Transverse colon (tissue), 4 donors: Measurements from ENCODE around the gene MYADML2. TPM values are rescaled to one million over a fixed set of nuclear protein-coding genes. Genes with fewer than 3 reads are reported as not detected.

ENCODE experiments used
- DNase-seq: peaks from one replicate; pipeline ENCODE4 v3.0.0-alpha.2; 2019
- H3K27ac ChIP-seq, 4 donors: fragments of 200-600 bp; sonication (generic); 2 replicates each; pipeline ENCODE4 v1.5.1; 2016 to 2018; ENCODE audit warnings: inconsistent platforms in 4 of 4
- H3K27me3 ChIP-seq: fragments of 200-600 bp; sonication (generic); 2 replicates; pipeline ENCODE4 v1.5.1; 2017; ENCODE audit warnings: inconsistent platforms
- H3K36me3 ChIP-seq, 4 donors: fragments of 200-600 bp; sonication (generic); 2 replicates each; pipeline ENCODE4 v1.5.1; 2017 to 2019; ENCODE audit warnings: inconsistent platforms in 4 of 4
- H3K4me1 ChIP-seq, 4 donors: fragments of 200-600 bp; sonication (generic); 2 replicates each; pipeline ENCODE4 v1.5.1; 2017 to 2020; ENCODE audit warnings: inconsistent platforms in 4 of 4
- H3K4me3 ChIP-seq, 4 donors: fragments of 200-600 bp; sonication (generic); 1 replicate in 1 of 4; 2 replicates in 3 of 4; pipeline versions ENCODE4 v1.5.1 to v1.6.1; 2017 to 2019; ENCODE audit warnings: inconsistent platforms in 4 of 4
- H3K9me3 ChIP-seq, 2 donors: fragments of 200-600 bp; sonication (generic); 2 replicates each; pipeline ENCODE4 v1.5.1; 2017 to 2019; ENCODE audit warnings: inconsistent platforms in 2 of 2
- EP300 ChIP-seq: sonication (generic); formaldehyde crosslinking; IDR thresholded peaks from one replicate; pipeline ENCODE4 v1.6.1; 2017; ENCODE audit warnings: antibody characterized with exemption, low read depth
- POLR2A ChIP-seq: fragments of 450-650 bp; IDR thresholded peaks from one replicate; pipeline ENCODE4 v1.6.1; 2016; ENCODE audit warnings: antibody characterized with exemption, mild to moderate bottlenecking, moderate library complexity
- POLR2AphosphoS5 ChIP-seq, 3 donors: sonication (generic); formaldehyde crosslinking; IDR thresholded peaks; one replicate each; pipeline ENCODE4 v1.6.1; 2016; ENCODE audit warnings: antibody characterized with exemption in 3 of 3
- WGBS, 2 donors: methylation state at CpG; one replicate each; pipeline ENCODE4 v1.1.5; 2018; ENCODE audit warnings: low coverage in 1 of 2; 5-methylcytosine and 5-hydroxymethylcytosine counted together
- in situ Hi-C, 4 donors: fragments of 200-750 bp; cut with MboI; loops; one replicate each; pipeline versions ENCODE4 v1.15.0 to v1.15.1; 2017; ENCODE audit warnings: low sequenced_read_pairs in 3 of 4, low pct_ligation_motif_present in 1 of 4, low pct_unique_long_range_greater_than_20kb in 1 of 4
- intact Hi-C: fragments of 100-400 bp; cut with DNase I; formaldehyde crosslinking; loops from one replicate; pipeline ENCODE4 v1.15.1; 2023; ENCODE audit warnings: low total_unique reads
- total RNA-seq, 4 donors: library from RNA; depleted of rRNA; stranded (reverse); fragments of >200 nt; gene quantifications; one replicate each; pipeline ENCODE4 v1.1.0, GENCODE V29; 2016
- TF ChIP-seq, protein P1 (sequence below), 5 experiments: fragments of 200-600 bp in 3 of 5; fragments of 450-650 bp in 2 of 5; sonication (generic) in 3 of 5; IDR thresholded peaks; 1 replicate in 2 of 5; 2 replicates in 3 of 5; pipeline ENCODE4 v1.5.1; 2016 to 2017; ENCODE audit warnings: antibody characterized with exemption in 5 of 5, inconsistent platforms in 3 of 5, mild to moderate bottlenecking in 2 of 5, moderate library complexity in 1 of 5

The MYADML2 gene
- total RNA-seq, 4 donors from 2014 or later: not detected

DNA sequence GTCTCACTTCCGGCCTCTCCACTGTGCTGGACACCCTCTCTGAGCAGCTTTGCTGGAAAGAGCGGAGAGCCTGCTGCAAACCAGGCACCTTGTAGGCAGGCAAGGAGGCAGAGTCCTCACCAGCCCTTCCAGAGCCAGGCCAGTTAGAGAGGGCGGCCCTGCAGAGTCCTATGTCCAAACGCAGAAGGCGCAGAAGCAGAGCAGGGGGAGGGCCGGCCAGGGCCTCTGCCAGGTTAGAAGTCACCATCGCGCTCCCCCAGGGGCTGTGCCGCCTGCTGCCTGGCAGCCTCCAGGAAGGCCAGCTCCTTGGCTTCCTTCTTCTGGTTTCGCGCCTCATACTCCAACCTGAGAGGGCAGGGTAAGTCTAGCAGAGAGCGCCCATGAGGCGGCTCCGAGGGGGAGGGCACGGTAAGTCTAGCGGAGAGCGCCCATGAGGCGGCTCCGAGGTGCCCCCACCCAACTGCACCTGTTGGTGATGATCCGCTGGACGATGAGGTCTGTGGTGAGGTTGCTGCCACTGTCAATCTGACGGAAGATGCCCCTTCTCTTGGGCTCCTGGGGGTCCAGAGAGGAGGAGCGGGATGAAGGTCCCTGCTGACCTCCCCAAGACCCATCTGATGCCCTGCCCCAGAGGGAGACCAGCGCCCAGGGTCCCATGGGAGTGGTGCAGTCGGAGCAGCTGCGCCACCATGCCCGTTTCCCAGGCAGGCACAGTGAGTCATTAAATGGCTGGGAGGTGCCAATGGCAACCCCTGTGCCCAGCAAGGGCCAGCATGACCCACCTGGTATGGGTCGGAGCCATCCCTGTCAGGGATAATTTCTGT, 42.2 kb downstream of the MYADML2 start:
- intact Hi-C loops (no loop called here), in situ Hi-C loops (no loop called here)
- Histone ChIP-seq H3K36me3 (peaks cover 0 to 4% (median 0%) of the 10 kb centered on the region in 4 donors), H3K27me3 (peaks cover 21% of the 10 kb centered on the region), H3K27ac (no peak overlapping the region), H3K9me3 (no peaks in the 10 kb centered on the region), H3K4me3 (no peak overlapping the region), H3K4me1 (peaks cover 13 to 18% (median 15%) of the 10 kb centered on the region in 4 donors)
- TF ChIP-seq, protein P1, sequence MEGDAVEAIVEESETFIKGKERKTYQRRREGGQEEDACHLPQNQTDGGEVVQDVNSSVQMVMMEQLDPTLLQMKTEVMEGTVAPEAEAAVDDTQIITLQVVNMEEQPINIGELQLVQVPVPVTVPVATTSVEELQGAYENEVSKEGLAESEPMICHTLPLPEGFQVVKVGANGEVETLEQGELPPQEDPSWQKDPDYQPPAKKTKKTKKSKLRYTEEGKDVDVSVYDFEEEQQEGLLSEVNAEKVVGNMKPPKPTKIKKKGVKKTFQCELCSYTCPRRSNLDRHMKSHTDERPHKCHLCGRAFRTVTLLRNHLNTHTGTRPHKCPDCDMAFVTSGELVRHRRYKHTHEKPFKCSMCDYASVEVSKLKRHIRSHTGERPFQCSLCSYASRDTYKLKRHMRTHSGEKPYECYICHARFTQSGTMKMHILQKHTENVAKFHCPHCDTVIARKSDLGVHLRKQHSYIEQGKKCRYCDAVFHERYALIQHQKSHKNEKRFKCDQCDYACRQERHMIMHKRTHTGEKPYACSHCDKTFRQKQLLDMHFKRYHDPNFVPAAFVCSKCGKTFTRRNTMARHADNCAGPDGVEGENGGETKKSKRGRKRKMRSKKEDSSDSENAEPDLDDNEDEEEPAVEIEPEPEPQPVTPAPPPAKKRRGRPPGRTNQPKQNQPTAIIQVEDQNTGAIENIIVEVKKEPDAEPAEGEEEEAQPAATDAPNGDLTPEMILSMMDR (IDR thresholded peaks at IDR 0.05): no peak
- TF ChIP-seq POLR2AphosphoS5 (IDR thresholded peaks at IDR 0.05): no peak
- TF ChIP-seq POLR2A: no peak
- DNase-seq: no peak
- 92% methylated on average over 27 of the region's 28 CpGs; no CpG with 5 or more reads in 1 of the 2 donors for WGBS, 2 donors

DNA sequence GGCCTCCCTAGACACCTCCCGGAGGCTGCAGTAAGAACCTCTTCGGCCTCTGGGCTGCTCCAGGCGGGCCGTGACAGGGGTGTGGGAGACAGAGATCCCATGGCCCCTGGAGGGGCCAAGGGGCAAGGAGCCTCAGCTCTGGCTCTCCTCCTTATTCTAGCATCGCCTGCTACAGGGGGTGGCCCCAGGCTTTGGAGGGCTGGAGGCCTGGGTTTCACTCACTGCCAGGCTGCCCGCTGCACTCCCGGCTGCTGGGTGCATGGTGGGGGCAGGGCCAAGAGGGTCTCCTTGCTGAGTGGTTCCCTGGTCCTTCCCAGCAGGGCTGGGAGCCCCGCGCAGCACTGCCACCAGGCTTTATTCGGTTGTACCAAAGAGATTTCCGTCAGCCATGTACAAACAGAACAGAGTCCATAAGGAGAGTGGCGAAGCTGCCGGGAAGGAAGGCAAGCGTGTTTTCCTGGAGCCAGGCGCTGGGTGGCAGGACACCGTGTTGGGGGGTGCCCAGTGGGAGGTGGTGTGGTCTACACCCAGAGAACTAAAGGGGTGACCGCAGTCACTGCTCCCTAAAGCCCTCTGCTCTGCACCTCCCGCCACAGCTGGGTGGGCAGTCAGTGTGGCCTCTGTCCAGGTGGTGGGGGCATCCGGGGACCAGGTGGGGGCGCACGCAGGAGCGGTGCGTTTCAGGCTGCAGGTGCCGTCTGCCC, 43.0 kb downstream of the MYADML2 start:
- in situ Hi-C loops: no loop called here
- Histone ChIP-seq H3K36me3 (peaks cover 0 to 5% (median 0%) of the 10 kb centered on the region in 4 donors), H3K27ac (no peak overlapping the region), H3K4me1 (peaks cover 10 to 17% (median 13%) of the 10 kb centered on the region in 4 donors), H3K9me3 (no peaks in the 10 kb centered on the region), H3K4me3 (no peak overlapping the region), H3K27me3 (peaks cover 21% of the 10 kb centered on the region)
- TF ChIP-seq POLR2A (no peak), EP300 (no peak), POLR2AphosphoS5 (IDR thresholded peaks at IDR 0.05) (no peak)
- TF ChIP-seq, protein P1 (IDR thresholded peaks at IDR 0.05): no peak
- 96% methylated on average over 22 of the region's 24 CpGs; no CpG with 5 or more reads in 1 of the 2 donors for WGBS, 2 donors
- no peak for DNase-seq
- intact Hi-C loops: no loop called here

DNA sequence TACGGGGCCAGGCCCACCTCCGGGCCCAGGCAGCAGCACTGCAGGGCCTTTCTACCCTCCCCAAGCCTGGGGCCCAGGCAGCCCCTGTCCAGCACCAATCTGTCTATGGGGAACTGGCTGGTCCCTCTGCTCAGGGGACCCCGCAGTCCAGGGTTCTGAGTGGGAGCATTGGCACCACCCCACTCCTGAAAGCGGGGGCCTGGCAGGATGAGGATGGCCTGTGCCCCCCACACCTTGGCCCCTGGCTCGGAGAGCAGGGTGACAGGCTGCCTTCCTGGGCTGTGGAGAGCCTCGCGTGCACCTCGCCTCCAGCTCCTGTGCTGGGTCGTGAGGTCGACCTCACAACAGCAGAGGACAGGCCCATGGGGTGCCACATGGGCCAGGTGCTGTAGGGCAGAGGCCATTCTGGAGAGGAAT, 43.6 kb downstream of the MYADML2 start:
- no peaks in the 10 kb centered on the region for H3K9me3 ChIP-seq
- DNase-seq: no peak
- H3K36me3 ChIP-seq: peaks cover 0 to 5% (median 0%) of the 10 kb centered on the region in 4 donors
- intact Hi-C loops (no loop called here), in situ Hi-C loops (no loop called here)
- H3K4me1 ChIP-seq: peaks cover 10 to 17% (median 13%) of the 10 kb centered on the region in 4 donors
- peaks cover 21% of the 10 kb centered on the region for H3K27me3 ChIP-seq
- WGBS, 2 donors: 94% methylated on average over 10 of the region's 10 CpGs; no CpG with 5 or more reads in 1 of the 2 donors
- H3K4me3 ChIP-seq: no peak overlapping the region
- TF ChIP-seq POLR2A (no peak), POLR2AphosphoS5 (IDR thresholded peaks at IDR 0.05) (no peak), EP300 (no peak)
- TF ChIP-seq, protein P1 (IDR thresholded peaks at IDR 0.05): no peak
- H3K27ac ChIP-seq: no peak overlapping the region

DNA sequence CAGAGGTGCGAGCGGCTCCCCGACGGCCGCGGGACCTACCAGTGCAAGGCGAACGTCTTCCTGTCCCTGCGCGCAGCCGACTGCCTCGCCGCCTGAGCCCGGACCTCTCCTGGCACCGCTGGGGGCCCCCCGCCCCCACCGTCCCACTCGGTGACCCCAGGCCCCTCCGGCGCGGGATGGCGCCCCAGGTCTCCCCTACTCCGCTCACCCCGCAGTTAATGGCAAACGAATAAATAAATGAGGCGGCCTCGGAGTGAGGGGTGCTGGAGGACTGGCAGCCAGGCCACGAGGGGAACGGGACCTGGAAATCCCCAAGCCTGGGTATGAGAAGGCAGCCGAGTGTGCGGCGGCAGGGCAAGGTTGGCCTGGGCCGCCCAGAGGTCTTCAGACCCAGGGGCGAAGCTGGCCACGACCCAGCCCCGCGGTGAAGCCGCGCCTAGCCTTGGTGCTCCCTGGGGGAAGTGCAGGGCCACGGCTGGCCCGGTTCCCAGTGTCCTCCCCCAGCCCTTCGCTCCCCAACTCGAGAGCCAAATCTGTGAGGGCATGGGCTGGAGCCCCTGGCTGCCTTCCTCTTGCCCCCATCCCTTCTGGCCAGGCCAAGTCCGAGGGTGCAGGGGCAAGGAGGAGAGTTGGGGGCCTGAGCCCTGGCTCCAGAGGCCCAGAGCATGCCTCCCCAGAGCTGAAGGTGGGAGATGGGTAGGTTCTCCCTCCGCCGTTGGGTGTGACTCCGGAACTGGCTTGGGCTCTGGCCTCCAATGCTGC, 44.2 kb downstream of the MYADML2 start:
- peak overlapping the region in 3 of 4 donors; percentile 16 to 41 (median 32) for H3K4me3 ChIP-seq
- peaks cover 21% of the 10 kb centered on the region for H3K27me3 ChIP-seq
- DNase-seq: no peak
- WGBS, 2 donors: 32% methylated on average over 35 of the region's 47 CpGs; no CpG with 5 or more reads in 1 of the 2 donors
- intact Hi-C loops (no loop called here), in situ Hi-C loops (no loop called here)
- peaks cover 10 to 17% (median 13%) of the 10 kb centered on the region in 4 donors for H3K4me1 ChIP-seq
- H3K36me3 ChIP-seq: peaks cover 0 to 9% (median 0%) of the 10 kb centered on the region in 4 donors
- H3K27ac ChIP-seq: no peak overlapping the region
- no peak for TF ChIP-seq EP300
- TF ChIP-seq, protein P1 (IDR thresholded peaks at IDR 0.05): no peak
- no peak for TF ChIP-seq POLR2AphosphoS5 (IDR thresholded peaks at IDR 0.05)
- no peak for TF ChIP-seq POLR2A
- H3K9me3 ChIP-seq: no peaks in the 10 kb centered on the region
